Measurements from ENCODE around the gene JUN. TPM values are rescaled to one million over a fixed set of nuclear protein-coding genes. Genes with fewer than 3 reads are reported as not detected.
A peak's percentile ranks its signal among the peaks of the same experiment; 100 is the strongest.

Gene JUN
- total and polyA plus RNA-seq, 12 donors, result 47.0 to 209 (median 78.0) TPM

- Histone ChIP-seq H3K36me3 (peaks cover 0 to 6% (median 0%) of the 10 kb centered on the region in 9 donors), H3K27me3 (no peaks in the 10 kb centered on the region), H3K27ac (no peak overlapping the region), H3K9me3 (peaks cover 0 to 13% (median 0%) of the 10 kb centered on the region in 11 donors), H3K4me1 (peaks cover 0 to 17% (median 10%) of the 10 kb centered on the region in 9 donors), H3K4me3 (no peak overlapping the region)
- ATAC-seq (no peak), DNase-seq (no peak)
- WGBS, 2 donors, result 96% methylated on average over 3 of the region's 3 CpGs
- no peak for TF ChIP-seq CTCF (IDR thresholded peaks at IDR 0.05)
- intact Hi-C loops (cut with DNase I), result loop anchor here in 9 of 10 donors (5.0 to 10.0 kb wide), 13 partner anchors 189 to 909 kb away; partner anchors contain the start of gene FGGY (in 1 of the 9)
Observed at GRCh38 chr1:58788259-58788658, 4.4 kb upstream of the JUN start.

- no peak for TF ChIP-seq CTCF (IDR thresholded peaks at IDR 0.05)
- Histone ChIP-seq H3K27me3 (no peaks in the 10 kb centered on the region), H3K9me3 (peaks cover 0 to 13% (median 0%) of the 10 kb centered on the region in 11 donors), H3K36me3 (peaks cover 0 to 14% (median 6%) of the 10 kb centered on the region in 9 donors), H3K4me3 (no peak overlapping the region), H3K4me1 (peaks cover 0 to 17% (median 10%) of the 10 kb centered on the region in 9 donors), H3K27ac (peak overlapping the region in 5 of 10 donors; percentile 98 to 100 (median 99))
- no peak for ATAC-seq
- DNase-seq, result no peak
- intact Hi-C loops (cut with DNase I), result loop anchor here in 9 of 10 donors (5.0 to 10.0 kb wide), 13 partner anchors 190 to 910 kb away; partner anchors contain the start of gene FGGY (in 1 of the 9)
- 94% methylated on average over 2 of the region's 2 CpGs for WGBS, 2 donors
Observed at GRCh38 chr1:58786927-58787245, 3.0 kb upstream of the JUN start.

GRCh38 chr1:58786184-58786926 lies 2.5 kb upstream of the JUN start:
- Histone ChIP-seq H3K4me3 (peak overlapping the region in 1 of 10 donors; percentile 95), H3K9me3 (peaks cover 0 to 13% (median 0%) of the 10 kb centered on the region in 11 donors), H3K27ac (peak overlapping the region; percentile 98 to 100 (median 100)), H3K4me1 (peaks cover 0 to 18% (median 10%) of the 10 kb centered on the region in 9 donors), H3K27me3 (no peaks in the 10 kb centered on the region), H3K36me3 (peaks cover 0 to 15% (median 6%) of the 10 kb centered on the region in 9 donors)
- intact Hi-C loops (cut with DNase I), result loop anchor here in 9 of 10 donors (5.0 to 10.0 kb wide), 13 partner anchors 191 to 911 kb away; partner anchors contain the start of gene FGGY (in 1 of the 9)
- no peak for TF ChIP-seq CTCF (IDR thresholded peaks at IDR 0.05)
- DNase-seq, result no peak
- no peak for ATAC-seq
- 75 to 85% methylated on average over 6 of the region's 6 CpGs for WGBS, 2 donors

GRCh38 chr1:58785442-58786058 lies 1.7 kb upstream of the JUN start:
- peak overlapping the region; percentile 98 to 100 (median 100) for H3K27ac ChIP-seq
- intact Hi-C loops (cut with DNase I), result loop anchor here (1.0 to 10.0 kb wide), 24 partner anchors 29 to 914 kb away; partner anchors contain the start of gene FGGY (in 5 of the 10)
- no peak for TF ChIP-seq CTCF (IDR thresholded peaks at IDR 0.05)
- DNase-seq (peak in 1 of 2 donors; percentile 45), ATAC-seq (peak in 6 of 8 donors; percentile 0 to 30 (median 4))
- WGBS, 2 donors, result 4% methylated on average over 14 of the region's 14 CpGs
- H3K27me3 ChIP-seq, result no peaks in the 10 kb centered on the region
- H3K36me3 ChIP-seq, result peaks cover 0 to 19% (median 6%) of the 10 kb centered on the region in 9 donors
- peak overlapping the region in 9 of 10 donors; percentile 74 to 97 (median 94) for H3K4me3 ChIP-seq
- peaks cover 0 to 13% (median 0%) of the 10 kb centered on the region in 11 donors for H3K9me3 ChIP-seq
- peaks cover 0 to 26% (median 14%) of the 10 kb centered on the region in 9 donors for H3K4me1 ChIP-seq

Data from heart right ventricle (tissue), 16 donors.